HG03558 (cell line): ENCODE measurements around the gene FGF4.

ENCODE experiments used
- ATAC-seq: cut with Tn5 transposase; IDR thresholded peaks from one replicate; pipeline ENCODE4 v1.9.1; 2021; ENCODE audit warnings: moderate number of reproducible peaks; ENCODE audit not compliant: unreplicated experiment; ENCODE audit errors: extremely low read depth

FGF4 gene

DNA sequence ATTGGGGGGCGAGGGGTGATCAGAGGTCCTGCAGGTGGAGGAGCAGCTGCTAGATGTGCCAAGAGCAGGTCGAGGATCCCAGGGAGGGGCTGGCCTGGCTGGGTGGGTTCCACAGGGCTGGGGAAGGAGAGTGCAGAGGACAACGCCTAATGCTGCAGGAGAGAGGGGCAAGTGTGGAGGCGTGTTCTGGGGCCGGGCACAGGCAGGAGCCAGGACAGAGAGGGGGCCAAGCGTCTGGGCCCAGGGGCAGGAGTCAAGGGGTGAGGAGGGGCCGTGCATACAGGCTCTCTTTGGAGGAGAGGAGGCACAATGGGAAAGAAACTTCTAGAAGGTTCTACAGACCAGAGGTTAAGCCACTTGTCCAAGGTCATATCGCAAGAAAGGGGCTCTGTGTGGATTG lies 44.6 kb downstream of the FGF4 start:
- no peak for ATAC-seq

DNA sequence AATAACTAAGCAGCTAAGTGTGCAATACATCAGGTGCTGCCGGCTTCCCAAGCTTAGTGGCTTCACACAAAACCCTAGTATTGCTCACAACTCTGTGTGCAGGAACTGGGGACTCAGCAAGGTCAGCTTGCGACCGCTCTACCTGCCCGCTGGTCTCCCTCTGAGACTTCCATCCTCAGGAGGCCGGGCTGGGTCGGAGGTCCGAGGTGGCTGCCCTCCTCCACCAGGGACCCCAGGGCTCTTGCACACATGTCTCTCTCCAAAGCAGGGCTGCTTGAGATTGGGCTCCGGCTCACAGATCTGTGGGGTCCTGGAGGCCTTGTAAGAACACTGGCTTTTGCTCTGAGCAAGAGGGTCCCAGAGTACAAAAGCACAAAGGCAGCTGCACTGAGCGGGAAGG lies 45.9 kb downstream of the FGF4 start:
- ATAC-seq, result no peak

DNA sequence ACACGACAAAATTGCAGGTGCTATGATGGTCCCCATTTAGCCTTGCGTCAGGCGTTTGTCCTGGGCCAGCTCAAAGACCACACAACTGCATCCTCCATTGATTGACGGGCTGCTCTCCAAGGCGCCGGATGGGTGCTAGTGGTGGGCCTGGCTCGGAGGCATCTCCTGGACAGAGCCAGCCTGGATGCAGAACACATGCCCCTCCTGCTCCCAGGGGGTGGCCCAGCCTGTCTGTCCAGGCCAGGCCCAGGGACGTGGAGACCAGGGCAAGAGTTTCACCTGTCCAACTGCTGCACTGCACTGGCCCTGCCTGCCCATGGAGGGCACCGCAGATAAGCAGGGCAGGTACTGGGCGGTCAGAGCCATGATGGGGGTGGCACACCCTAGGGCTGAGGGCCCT lies 47.9 kb downstream of the FGF4 start:
- ATAC-seq, result no peak

DNA sequence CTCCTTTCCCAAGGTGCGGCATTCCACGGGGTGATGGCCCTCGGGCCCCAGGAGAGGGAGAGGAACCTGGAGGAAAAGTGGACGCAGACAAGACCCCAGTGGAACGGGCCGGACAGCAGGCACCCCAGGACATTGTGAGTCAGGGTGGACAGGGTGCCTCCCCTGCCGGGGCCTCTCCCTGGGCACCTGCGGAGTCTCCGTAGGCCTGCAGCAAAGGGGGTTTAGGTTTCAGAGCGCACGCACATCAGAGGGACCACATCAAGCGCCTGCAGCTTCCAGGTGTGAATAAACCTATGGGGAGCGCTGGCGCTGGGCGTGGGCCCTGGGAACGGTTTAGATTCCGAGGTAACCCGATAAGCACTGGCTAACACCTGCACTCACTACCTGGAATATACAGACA lies 48.7 kb downstream of the FGF4 start:
- no peak for ATAC-seq

DNA sequence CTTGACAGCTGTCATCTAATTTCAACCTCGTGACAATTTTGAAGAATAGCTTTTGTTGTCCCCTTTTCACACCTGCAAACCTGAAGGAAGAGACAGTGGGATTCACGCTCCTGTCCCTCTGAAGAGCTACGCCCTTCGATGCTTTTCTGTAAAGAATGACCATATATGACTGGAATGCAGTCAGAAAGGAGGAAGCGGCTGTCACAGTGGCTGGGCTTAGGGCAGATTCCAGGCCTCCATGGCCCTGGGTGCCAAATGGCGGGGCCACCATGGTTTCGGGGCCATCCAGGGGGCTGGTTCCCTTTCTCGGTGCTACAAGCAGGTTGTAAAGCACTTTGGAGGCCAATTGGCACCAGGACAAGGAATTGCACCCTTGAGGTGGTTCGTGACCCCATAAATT lies 49.1 kb downstream of the FGF4 start:
- ATAC-seq, result no peak

DNA sequence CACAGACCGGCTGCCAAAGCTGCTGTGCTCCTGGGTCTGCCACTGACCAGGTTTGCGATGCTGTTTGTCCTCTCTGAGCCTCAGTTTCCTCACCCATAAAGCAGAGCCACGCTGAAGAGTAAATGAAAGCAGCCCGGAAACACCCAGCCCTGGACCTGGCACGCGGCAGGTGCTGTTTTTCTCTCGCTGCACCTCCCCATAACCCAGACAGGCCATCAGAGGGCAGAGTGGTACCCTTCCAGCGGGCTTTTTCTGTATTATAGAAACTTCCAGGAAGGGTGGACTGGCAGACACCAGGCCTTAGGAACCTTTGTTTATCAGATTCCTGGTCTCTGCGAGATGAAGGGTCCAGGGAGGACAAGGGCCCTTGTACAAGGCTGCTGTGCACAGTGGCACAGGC lies 53.4 kb downstream of the FGF4 start:
- no peak for ATAC-seq

DNA sequence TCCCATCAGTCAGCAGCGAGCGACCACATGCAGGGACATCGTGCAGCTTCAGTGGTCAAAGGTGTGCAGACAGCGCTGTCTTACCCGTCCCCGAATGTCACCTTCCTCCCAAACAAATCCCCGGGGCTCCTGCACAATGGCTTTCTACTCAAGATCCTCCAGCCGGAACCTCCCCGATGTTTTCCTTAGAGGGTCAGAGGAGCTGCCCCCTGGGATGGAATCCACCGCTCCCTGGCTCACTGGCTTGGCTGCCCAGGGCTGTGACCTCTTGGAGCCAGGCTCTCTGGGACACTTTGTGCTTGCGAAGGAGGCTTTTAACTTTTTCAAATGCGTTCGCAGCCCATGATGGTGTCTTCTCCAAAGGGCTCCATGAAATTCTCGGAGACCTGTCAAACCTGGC lies 54.0 kb downstream of the FGF4 start:
- ATAC-seq, result no peak
